ENCODE results near the gene SCGB1A1.
A peak's percentile ranks its signal among the peaks of the same experiment; 100 is the strongest.

The SCGB1A1 gene

DNA sequence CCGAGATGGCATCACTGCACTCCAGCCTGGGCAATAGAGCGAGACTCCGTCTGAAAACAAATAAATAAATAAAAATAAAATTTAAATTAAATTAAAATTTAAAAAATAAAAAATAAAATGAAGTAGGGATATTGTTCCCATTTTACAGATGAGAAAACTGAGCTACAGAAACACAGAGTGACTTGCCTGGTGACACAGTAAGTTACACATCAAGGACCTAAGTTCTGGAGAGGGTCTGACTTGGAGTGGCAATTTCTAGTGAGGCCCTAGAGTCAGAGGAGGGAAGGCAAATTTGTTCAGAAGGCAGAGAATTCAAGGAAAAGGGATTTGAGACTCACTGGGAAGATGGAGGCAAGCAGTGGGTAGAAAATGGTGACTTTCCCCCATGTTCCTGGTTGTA, 2.0 kb downstream of the SCGB1A1 start:
- DNase-seq (ENCODE audit: low read depth in 3 of 3, low spot score in 1 of 3) = no peak

DNA sequence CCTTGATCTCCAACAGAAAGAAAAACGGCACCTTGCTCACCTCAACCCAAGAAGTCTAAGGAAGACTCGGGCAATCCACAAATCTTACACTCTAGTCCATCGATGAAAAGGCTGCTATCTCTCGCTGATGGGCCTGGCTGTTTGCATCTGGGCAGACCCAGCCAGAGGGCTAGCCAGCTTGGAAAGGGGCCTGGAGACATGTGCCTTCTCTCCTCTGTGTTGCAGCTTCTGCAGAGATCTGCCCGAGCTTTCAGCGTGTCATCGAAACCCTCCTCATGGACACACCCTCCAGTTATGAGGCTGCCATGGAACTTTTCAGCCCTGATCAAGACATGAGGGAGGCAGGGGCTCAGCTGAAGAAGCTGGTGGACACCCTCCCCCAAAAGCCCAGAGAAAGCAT, 3.2 kb downstream of the SCGB1A1 start:
- no peak for DNase-seq (ENCODE audit: low read depth in 3 of 3, low spot score in 1 of 3)

DNA sequence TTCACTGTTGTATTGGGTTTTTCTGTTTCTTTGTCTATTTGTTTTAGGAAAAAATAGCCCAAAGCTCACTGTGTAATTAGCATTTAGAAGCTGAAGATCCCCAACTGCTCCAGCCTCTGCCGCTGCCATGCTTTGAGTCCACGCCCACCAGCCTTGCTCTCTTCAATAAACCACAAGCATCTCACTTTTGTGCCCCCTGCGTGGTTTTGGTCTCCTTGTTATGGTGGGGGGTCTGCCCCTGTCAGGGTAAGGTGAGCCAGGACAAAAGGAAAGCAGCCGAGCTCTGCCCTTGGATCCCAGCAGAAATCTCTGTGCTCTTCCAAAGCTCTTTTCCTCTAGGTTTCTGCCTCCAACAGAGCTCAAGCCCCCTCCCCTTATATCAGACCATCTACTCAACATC, 4.2 kb downstream of the SCGB1A1 start:
- no peak for DNase-seq (ENCODE audit: low read depth in 3 of 3, low spot score in 1 of 3)

DNA sequence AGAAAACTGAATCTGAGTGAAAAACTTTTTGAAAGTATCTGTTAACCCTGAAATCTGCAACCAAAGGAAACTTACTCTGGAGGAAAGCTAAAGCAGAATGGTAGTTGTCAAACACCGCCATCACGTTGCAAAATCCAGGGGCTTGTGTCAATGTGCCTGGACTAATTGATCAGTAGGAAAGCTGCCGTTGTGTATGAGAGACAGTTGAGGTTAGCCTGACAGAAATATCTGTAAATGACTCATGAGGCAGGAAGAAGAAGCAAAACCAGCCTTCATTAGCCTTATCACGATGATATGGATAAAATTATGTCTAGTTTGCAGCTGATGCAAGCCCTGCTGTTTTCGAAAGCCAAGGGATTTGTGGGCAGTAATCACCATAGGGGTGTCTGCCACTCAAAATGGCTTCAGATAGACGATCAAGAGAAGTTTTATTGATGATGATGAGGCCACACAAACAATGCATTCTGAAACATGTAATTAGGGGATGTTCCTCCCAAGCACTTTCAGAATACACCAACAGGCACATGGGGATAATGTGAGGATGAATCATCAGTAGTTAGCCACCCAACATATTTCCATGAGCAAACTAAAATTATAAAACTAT, 8.9 kb downstream of the SCGB1A1 start:
- no peak for DNase-seq (ENCODE audit: low read depth in 3 of 3, low spot score in 1 of 3)

DNA sequence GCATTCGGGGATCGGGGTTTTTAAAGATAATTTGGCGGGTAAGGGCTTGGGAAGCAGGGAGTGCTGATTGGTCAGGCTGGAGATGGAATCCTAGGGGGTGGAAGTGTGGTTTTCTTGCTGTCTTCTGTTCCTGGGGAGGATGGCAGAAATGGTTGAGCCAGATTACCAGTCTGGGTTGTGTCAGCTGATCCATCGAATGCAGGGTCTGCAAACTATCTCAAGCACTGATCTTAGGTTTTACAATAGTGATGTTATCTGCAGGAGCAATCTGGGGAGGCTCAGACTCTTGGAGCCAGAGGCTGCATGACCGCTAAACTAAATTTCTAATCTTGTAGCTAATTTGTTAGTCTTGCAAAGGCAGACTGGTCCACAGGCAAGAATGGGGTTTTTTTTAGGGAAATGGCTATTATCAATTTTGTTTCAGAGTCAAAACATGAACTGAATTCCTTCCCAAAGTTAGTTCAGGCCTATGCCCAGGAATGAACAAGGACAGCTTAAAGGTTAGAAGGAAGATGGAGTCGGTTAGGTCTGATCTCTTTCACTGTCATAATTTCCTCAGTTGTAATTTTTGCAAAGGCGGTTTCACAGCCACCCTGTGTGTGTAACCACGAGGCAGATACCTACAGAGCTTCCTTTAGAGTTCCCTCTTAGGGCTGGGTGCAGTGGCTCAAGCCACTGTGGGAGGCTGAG, 10.2 kb downstream of the SCGB1A1 start:
- DNase-seq (ENCODE audit: low read depth in 3 of 3, low spot score in 1 of 3) = no peak

DNA sequence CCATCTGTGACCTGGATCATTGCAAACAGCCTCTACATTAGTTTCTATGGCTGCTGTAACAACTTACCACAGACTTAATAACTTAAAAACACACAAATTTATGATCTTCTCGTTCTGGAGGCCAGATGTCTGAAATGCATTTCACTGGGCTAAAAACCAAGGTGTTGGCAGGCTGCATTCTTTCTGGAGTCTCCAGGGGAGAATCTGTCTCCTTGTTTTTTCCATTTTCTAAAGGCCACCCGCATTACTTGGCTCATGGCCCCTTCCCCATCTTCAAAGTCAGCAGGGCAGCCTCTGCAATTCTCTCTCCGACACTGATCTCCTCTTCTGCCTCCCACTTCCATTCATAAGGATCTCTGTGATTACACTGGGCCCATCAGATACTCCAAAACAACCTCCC, 11.6 kb downstream of the SCGB1A1 start:
- DNase-seq (ENCODE audit: low read depth in 3 of 3, low spot score in 1 of 3) = no peak

DNA sequence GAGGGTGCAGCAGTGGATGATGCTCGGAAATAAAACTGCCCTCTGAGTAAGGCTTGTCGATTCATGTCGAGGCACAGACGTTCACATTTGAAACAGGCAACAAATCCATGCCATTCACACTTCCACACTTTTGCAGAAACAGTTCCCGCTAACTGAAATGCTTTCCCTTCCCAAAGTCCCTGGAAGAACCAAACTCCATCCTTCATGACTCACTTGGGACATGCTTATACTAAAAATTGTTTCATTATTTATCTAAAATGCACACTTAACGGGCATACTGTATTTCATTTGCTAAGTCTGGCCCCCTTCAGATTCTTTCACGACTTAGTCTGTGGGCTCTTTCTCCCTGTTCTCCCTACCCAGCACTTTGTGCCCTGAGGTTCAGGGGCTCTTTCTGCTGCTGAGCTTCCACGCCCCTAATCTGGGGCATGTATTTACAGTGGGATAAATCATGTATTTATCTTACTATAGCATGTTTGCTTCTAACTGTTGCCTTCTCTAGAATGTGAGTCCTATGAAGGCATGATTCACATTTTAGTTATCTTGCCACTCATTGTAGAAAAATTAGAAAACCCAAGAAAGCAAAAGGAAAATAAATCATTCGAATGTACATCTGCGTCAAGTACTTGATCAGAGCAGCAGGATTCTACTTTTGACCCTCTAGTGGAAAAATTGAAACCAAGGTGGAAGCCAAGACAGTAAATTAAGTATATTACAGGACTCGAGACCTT, 12.5 kb downstream of the SCGB1A1 start:
- no peak for DNase-seq (ENCODE audit: low read depth in 3 of 3, low spot score in 1 of 3)

DNA sequence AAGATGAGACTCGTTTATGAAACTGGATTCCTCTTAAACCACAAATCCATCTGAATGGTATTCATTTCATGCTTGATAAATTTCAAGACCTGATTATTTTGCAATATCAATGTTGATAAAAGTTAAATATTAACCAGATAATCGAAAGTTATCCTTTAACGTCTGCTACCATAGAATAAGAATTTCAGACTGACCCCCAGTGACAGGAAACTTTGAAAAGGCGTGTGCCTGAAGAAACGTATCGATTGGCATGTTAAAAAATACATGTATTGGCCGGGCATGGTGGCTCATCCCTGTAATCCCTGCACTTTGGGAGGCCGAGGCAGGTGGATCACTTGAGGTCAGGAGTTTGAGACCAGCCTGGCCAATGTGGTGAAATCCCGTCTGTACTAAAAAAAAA, 13.9 kb downstream of the SCGB1A1 start:
- DNase-seq (ENCODE audit: low read depth in 3 of 3, low spot score in 1 of 3) = no peak

DNA sequence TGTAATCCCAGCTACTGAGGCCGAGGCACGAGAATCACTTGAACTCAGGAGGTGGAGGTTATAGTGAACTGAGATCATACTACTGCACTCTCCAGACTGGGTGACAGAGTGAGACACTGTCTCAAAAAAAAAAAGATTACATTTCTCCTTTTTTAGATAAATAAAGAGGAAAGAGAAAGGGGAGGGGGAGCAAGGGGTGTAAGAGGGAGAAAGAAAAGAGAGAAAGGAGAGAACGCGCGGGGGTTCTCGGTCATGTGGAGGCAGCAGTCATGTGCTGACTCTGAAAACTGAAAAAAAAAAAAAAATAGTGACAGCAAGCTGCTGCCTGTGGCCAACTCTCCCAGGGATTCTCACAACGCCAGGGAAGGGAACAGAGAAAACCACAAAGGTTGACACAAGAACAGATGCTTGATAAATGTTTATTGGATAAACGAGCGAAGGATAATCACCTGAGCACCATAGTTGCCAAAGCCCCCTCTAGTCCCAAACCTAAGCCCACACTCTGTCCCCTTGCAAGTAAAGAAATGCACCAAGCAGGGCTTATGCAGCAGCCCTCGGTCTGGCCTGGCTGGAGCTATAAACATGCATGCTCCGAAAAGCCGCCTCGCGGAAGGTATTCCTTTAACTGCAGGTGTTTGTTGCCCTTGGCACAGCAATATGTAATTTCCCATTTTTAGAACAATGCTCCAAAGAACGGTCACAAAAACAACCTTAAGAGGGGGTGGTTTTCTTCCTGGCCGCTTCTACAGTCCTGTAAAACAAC, 14.5 kb downstream of the SCGB1A1 start:
- no peak for DNase-seq (ENCODE audit: low read depth in 3 of 3, low spot score in 1 of 3)

DNA sequence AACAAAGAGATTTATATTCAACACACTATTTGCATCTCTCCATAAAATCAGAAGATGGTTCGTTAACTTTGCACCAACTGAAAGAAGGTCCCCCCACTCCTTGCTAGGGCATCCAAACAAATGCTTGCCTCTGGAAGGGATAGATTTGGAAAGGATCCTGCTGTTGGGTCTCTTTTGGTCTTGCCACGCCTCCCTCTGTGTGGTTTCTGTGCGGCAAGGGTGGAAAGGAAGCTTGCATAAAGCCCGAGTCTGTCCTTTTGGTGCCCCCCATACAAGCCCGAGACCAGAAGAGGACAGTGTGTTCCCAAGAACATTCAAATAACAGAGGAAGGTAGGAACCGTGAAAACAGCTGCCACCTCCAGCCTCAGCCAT, 15.1 kb downstream of the SCGB1A1 start:
- DNase-seq (ENCODE audit: low read depth in 3 of 3, low spot score in 1 of 3) = no peak

DNA sequence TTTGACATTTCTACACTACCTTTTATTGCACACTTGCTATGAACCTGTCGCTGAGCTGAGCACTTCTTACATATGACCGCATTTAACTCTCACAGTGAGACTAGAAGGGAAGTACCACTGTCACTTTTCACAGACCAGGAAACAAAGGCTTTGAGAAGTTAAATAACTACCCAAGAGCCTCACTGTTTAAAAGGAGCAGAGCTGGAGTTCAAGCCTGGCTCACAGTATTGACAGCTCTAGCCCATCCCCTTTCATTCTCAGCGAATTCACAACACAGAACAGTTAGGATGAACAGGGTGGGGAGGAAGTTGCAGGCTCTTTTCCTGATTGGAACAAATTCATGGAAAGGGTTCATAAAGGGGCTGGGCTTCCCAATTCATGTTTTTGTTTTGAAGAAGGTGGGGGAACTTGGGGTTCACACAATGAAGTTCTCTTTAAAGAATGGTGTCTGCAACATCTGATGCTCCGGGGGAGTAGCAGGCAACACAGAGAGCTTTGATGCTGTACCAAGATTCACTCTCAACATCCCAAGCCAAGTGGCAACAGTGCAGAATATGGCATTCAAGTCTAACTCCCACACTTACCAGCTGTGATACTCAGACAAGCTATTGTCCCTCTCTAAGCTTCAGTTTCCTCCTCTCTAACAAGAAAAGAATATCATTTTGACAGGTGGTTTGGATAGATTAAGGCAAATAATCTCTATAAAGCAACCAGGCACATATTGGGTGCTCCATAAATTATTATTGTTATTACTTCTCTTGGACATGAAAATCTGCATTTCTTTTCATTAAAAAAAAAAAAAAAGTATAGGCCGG, 17.2 kb downstream of the SCGB1A1 start:
- DNase-seq (ENCODE audit: low read depth in 3 of 3, low spot score in 1 of 3) = no peak

DNA sequence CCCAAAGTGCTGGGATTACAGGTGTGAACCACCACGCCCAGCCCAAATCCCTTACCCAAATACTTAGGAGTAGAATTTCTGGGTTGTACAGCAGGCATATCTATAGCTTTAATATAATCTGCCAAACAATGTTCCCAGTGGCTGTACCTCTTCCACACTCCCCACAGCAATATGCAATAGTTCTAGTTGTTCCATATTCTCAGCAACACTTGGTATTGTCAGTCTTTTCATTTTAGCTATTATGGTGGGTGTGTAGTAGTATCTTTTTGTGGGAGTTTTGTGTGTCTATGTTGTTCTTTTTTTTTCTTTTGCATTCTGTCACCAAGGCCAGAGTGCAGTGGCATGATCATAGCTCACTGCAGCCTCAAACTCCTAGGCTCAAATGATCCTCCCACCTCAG, 18.8 kb downstream of the SCGB1A1 start:
- no peak for DNase-seq (ENCODE audit: low read depth in 3 of 3, low spot score in 1 of 3)

DNA sequence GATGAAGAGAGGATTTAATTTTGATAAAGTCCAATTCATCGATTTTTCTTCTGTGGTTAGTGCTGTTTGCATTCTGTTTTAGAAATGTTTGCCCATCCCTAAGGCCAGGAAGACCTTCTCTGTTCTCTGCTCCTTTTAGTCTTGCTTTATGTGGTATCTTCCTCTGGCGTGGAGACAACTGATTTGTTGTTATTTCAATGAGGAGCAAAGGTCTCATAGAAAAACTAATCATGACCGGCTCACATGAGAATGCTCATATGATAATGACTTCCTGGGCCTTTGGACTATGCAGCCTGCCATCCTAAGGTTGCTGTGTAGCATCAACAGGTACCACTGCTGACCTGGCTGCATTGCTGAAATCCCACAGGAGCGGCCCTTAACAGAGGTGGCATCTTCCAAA, 19.8 kb downstream of the SCGB1A1 start:
- no peak for DNase-seq (ENCODE audit: low read depth in 3 of 3, low spot score in 1 of 3)

DNA sequence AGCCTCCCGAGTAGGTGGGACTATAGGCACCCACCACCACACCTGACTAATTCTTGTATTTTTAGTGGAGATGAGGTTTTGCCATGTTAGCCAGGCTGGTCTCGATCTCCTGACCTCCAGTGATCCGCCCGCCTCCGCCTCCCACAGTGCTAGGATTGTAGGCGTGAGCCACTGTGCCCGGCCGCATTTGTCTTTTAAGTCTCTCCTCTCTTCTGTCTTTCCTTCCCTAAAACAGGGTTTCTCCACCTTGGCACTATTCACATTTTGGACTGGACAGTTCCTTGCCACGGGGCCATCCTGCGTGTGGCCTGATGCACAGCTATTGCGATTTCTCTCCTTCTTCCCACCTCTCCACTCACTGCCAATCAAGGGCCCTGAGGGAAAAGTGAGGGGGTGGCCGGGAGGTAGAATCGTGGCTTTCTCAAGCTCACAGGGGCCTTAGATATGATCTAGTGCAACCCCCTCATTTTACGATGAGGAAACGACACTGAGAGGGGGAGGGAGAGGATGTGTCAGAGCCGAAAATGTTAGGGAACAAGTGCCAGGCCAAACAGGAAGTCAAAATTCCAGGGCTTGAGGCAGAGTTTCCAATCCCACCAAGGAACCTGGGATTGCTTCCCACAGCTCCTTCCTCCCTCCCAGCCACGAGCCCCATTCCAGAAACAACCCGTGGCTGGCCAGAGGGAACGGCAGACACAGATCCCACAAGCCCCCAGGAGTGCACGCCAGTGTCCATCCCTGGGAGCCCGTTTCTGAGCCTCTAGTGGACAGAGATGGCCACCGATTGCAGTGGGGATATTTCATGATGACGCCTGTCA, 21.2 kb downstream of the SCGB1A1 start:
- no peak for DNase-seq (ENCODE audit: low read depth in 3 of 3, low spot score in 1 of 3)

DNA sequence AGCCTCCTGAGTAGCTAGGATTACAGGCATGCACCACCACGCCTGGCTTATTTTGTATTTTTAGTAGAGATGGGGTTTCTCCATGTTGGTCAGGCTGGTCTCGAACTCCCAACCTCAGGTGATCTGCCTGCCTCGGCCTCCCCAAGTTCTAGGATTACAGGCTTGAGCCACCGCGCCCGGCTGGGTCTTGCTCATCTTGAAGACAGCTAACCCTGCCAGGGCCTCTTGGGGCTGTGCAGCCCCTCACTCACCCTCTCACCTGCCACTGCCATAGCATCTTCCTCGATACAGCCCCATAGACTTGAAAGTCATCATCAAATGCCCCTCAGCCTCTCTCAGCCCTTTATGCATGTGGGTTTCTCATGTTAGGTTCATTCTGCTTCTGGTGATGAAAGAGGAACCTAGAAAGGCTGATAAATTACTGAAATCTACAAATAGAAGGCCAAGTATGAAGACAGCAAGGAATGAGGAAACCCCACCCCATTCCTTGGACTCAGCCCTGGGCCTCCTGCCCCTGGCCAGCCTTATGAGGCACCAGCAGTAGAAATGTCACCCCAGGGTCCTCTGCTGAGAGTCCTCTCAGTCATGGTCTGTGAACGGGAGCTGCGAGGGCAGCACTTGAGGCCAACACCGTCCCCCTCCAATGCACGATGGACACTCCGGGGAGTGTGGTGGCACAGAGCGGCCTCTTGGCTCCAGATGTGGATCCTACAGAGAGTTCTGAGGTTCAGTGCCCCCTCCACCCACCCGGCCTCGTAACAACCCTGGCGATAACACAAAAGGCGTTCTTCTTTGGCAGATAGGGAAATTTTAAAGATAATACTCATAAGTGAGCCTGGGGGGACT, 24.8 kb downstream of the SCGB1A1 start:
- no peak for DNase-seq (ENCODE audit: low read depth in 3 of 3, low spot score in 1 of 3)

DNA sequence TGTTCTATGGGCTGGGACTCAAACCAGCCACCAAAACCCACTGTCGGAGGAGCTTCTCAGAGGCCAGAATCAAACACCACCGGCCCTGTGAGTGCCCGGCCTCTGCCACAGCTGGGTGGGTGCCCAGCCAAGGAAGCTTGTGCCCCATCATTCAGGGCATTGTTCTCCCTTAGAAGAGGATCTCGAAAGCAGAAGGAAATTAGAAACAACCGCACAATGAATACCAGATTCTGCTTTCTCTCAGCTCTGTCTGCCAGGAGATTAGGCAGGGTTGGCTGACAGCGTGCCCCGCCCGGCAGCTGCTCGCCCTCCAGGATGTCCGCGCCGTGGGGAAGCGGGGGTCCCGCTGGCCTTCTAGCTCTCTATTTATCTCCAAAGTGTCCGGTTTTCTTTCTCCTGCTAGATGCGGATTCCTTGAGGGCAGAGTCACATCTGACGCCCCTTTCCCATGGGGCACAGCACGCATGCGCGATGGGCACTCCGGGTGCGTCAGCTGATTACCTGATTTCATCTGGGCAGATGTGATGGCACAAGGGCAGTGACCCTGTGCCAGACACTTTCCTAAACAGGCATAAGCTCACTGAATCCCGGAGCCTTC, 25.5 kb downstream of the SCGB1A1 start:
- peak in 1 of 3 donors; percentile 21 for DNase-seq (ENCODE audit: low read depth in 3 of 3, low spot score in 1 of 3)

DNA sequence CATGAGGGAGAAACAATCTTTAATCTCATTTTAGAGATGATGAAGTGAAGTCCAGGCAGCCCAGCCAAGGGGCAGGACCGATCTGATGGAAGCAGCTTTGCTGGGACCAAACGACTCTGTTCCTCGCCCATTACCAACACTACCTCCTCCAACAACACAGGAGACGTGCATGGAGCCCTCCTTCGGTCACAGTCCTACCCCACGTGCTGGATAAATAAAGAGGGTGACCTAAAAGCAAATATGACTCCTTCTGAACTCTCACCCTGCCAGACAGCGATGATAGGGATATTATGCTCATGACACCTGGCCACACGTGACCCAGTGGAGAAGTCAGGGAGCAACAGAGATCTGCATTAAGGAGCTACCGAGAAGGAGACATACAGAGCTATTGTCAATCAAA, 26.0 kb downstream of the SCGB1A1 start:
- no peak for DNase-seq (ENCODE audit: low read depth in 3 of 3, low spot score in 1 of 3)

DNA sequence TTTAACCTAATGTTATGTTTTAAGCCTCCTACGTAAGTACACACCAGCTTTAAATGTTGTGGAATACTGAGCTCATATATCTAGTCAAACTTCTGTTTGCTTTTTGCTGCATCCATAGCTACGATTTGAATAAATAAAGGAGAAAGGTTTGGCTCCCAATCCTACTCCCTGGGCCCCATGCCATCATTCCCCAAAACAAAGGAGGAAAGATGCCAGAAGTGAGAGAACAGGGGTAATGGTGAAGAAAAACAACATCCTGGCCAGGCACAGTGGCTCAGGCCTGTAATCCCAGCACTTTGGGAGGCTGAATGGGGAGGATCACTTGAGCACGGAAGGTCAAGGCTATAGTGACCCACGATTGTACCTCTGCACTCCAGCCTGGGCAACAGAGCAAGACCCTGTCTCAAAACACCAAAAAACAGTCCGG, 26.5 kb downstream of the SCGB1A1 start:
- DNase-seq (ENCODE audit: low read depth in 3 of 3, low spot score in 1 of 3) = no peak

DNA sequence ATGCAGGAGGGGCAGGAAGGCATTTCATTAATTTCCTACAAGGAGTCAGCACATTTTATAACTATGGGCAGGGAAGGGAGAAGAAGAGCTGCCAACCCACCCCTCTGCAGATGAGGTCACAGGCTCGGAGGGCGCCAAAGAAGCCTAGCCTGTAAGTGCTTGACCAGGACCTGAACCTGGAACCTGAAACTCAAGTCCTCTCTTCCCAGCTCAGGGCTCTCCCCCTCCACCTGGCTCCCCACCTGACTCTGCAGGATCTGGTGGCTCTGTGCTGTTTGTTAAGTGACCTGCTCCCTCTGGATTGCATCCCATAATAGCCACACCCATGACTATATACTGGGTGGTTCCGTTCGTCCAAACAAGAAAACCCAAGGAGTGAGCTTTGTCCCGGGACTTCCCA, 27.3 kb downstream of the SCGB1A1 start:
- DNase-seq (ENCODE audit: low read depth in 3 of 3, low spot score in 1 of 3) = no peak
